H9 (cell line): Measurements from ENCODE around the gene MRPS21. TPM values are rescaled to one million over a fixed set of nuclear protein-coding genes. Genes with fewer than 3 reads are reported as not detected.

ENCODE experiments used
- DNase-seq: peaks from one replicate; pipeline ENCODE4 v3.0.0-alpha.2; 2017
- H2AFZ ChIP-seq: one replicate; pipeline ENCODE4 v1.6.1; 2013; ENCODE audit warnings: mild to moderate bottlenecking, low read length, control low read depth, moderate library complexity
- H2AK5ac ChIP-seq: 2 replicates; pipeline ENCODE4 v1.6.1; 2013; ENCODE audit warnings: low read length, control low read depth, mixed read lengths; ENCODE audit not compliant: insufficient read length
- H2BK120ac ChIP-seq: one replicate; pipeline ENCODE4 v1.6.1; 2013; ENCODE audit warnings: low read depth, mild to moderate bottlenecking, low read length, control low read depth, inconsistent platforms; ENCODE audit not compliant: poor library complexity, severe bottlenecking
- H2BK12ac ChIP-seq: 2 replicates; pipeline ENCODE4 v1.6.1; 2013; ENCODE audit warnings: low read length, control low read depth, mixed read lengths, low read depth; ENCODE audit not compliant: insufficient read length
- H2BK15ac ChIP-seq: 2 replicates; pipeline ENCODE4 v1.6.1; 2013; ENCODE audit warnings: low read depth, low read length, control low read depth
- H2BK20ac ChIP-seq: one replicate; pipeline ENCODE4 v1.6.1; 2013; ENCODE audit warnings: low read depth, mild to moderate bottlenecking, low read length, control low read depth, inconsistent platforms; ENCODE audit not compliant: poor library complexity, severe bottlenecking
- H2BK5ac ChIP-seq: 2 replicates; pipeline ENCODE4 v1.6.1; 2013; ENCODE audit warnings: low read length, control low read depth, mixed read lengths; ENCODE audit not compliant: insufficient read length
- H3K14ac ChIP-seq: 2 replicates; pipeline ENCODE4 v1.6.1; 2013; ENCODE audit warnings: low read length, control low read depth; ENCODE audit not compliant: insufficient read depth
- H3K18ac ChIP-seq: 2 replicates; pipeline ENCODE4 v1.6.1; 2013; ENCODE audit warnings: low read depth, mild to moderate bottlenecking, mixed read lengths, low read length, control low read depth; ENCODE audit not compliant: insufficient read length
- H3K23ac ChIP-seq: 2 replicates; pipeline ENCODE4 v1.6.1; 2013; ENCODE audit warnings: low read length, control low read depth, mixed read lengths, low read depth; ENCODE audit not compliant: insufficient read length
- H3K23me2 ChIP-seq: 2 replicates; pipeline ENCODE4 v1.6.1; 2013; ENCODE audit warnings: low read depth, mild to moderate bottlenecking, mixed read lengths, low read length, control low read depth; ENCODE audit not compliant: insufficient read length, poor library complexity, severe bottlenecking
- H3K27ac ChIP-seq: 2 replicates; pipeline ENCODE4 v1.5.1; 2013; ENCODE audit warnings: low read length, control low read depth, mixed read lengths, low read depth; ENCODE audit not compliant: insufficient read length
- H3K27me3 ChIP-seq: 2 replicates; pipeline ENCODE4 v1.6.1; 2013; ENCODE audit warnings: low read length, control low read depth, inconsistent platforms; ENCODE audit not compliant: insufficient read depth
- H3K4ac ChIP-seq: 2 replicates; pipeline ENCODE4 v1.6.1; 2013; ENCODE audit warnings: low read depth, mild to moderate bottlenecking, control low read depth, inconsistent platforms, low read length, moderate library complexity
- H3K4me1 ChIP-seq: 2 replicates; pipeline ENCODE4 v1.6.1; 2013; ENCODE audit warnings: low read length, control low read depth, inconsistent platforms; ENCODE audit not compliant: insufficient read depth
- H3K4me2 ChIP-seq: 2 replicates; pipeline ENCODE4 v1.6.1; 2013; ENCODE audit warnings: low read length, control low read depth, mixed read lengths; ENCODE audit not compliant: insufficient read length, insufficient read depth
- H3K56ac ChIP-seq: 2 replicates; pipeline ENCODE4 v1.6.1; 2013; ENCODE audit warnings: low read depth, mild to moderate bottlenecking, mixed read lengths, low read length, control low read depth; ENCODE audit not compliant: insufficient read length
- H3K79me1 ChIP-seq: 2 replicates; pipeline ENCODE4 v1.6.1; 2013; ENCODE audit warnings: low read depth, mild to moderate bottlenecking, moderate library complexity, low read length, control low read depth, inconsistent platforms; ENCODE audit not compliant: insufficient read depth, poor library complexity, severe bottlenecking
- H3K79me2 ChIP-seq: 2 replicates; pipeline ENCODE4 v1.6.1; 2013; ENCODE audit warnings: low read length, control low read depth, inconsistent platforms; ENCODE audit not compliant: insufficient read depth
- H3K9ac ChIP-seq: 2 replicates; pipeline ENCODE4 v1.6.1; 2013; ENCODE audit warnings: low read length, control low read depth, mixed read lengths; ENCODE audit not compliant: insufficient read length; ENCODE audit errors: extremely low read depth
- H3K9me3 ChIP-seq: one replicate; pipeline ENCODE4 v1.6.1; 2013; ENCODE audit warnings: low read depth, low read length, inconsistent platforms; ENCODE audit not compliant: control insufficient read depth
- H3T11ph ChIP-seq: one replicate; pipeline ENCODE4 v1.6.1; 2013; ENCODE audit warnings: mild to moderate bottlenecking, low read length, control low read depth, inconsistent platforms
- H4K20me1 ChIP-seq: one replicate; pipeline ENCODE4 v1.6.1; 2013; ENCODE audit not compliant: control insufficient read depth, insufficient read length, insufficient read depth
- H4K5ac ChIP-seq: 2 replicates; pipeline ENCODE4 v1.6.1; 2013; ENCODE audit warnings: low read depth, mild to moderate bottlenecking, mixed read lengths, low read length, control low read depth; ENCODE audit not compliant: insufficient read length
- H4K8ac ChIP-seq: replicated peaks from 2 replicates; pipeline ENCODE4 v1.6.1; 2013; ENCODE audit warnings: low read length, control low read depth, mixed read lengths, low read depth; ENCODE audit not compliant: insufficient read length
- H4K91ac ChIP-seq: 2 replicates; pipeline ENCODE4 v1.6.1; 2013; ENCODE audit warnings: low read depth, mild to moderate bottlenecking, moderate library complexity, mixed read lengths, low read length, control low read depth; ENCODE audit not compliant: insufficient read length
- H3K27ac Mint-ChIP-seq, 3 experiments: 2 replicates in 2 of 3; 3 replicates in 1 of 3; pipeline ENCODE4 v1.8.0; 2020 to 2021; ENCODE audit warnings: mixed read lengths in 3 of 3, mild to moderate bottlenecking in 1 of 3, moderate library complexity in 1 of 3
- H3K27me3 Mint-ChIP-seq: 2 replicates; pipeline ENCODE4 v1.8.0; 2021; ENCODE audit warnings: low read depth, mild to moderate bottlenecking, moderate library complexity, mixed read lengths
- H3K36me3 Mint-ChIP-seq, 3 experiments: 2 replicates in 2 of 3; 3 replicates in 1 of 3; pipeline ENCODE4 v1.8.0; 2020 to 2021; ENCODE audit warnings: low read depth in 3 of 3, mixed read lengths in 3 of 3; ENCODE audit not compliant: insufficient read depth in 1 of 3
- H3K4me1 Mint-ChIP-seq, 2 experiments: 2 replicates each; pipeline ENCODE4 v1.8.0; 2020; ENCODE audit warnings: mixed read lengths in 2 of 2
- H3K4me3 Mint-ChIP-seq, 2 experiments: 2 replicates in 1 of 2; 3 replicates in 1 of 2; pipeline ENCODE4 v1.8.0; 2020 to 2021; ENCODE audit warnings: mild to moderate bottlenecking in 2 of 2, mixed read lengths in 2 of 2, moderate library complexity in 1 of 2
- H3K9me3 Mint-ChIP-seq, 2 experiments: 2 replicates in 1 of 2; 3 replicates in 1 of 2; pipeline ENCODE4 v1.8.0; 2020; ENCODE audit warnings: mild to moderate bottlenecking in 2 of 2, mixed read lengths in 2 of 2, moderate library complexity in 1 of 2
- WGBS: extraction: QIAGEN DNeasy Blood & Tissue Kit; methylation state at CpG from one replicate; pipeline ENCODE4 v1.1.7; 2013; ENCODE audit warnings: missing lambda C conversion rate, low lambda C conversion rate, mixed read lengths; ENCODE audit not compliant: insufficient read length; ENCODE audit errors: extremely low coverage; 5-methylcytosine and 5-hydroxymethylcytosine counted together
- total RNA-seq: library from RNA; stranded (reverse); gene quantifications from 2 replicates; pipeline ENCODE4 v1.2.1, GENCODE V29; 2021
- TF ChIP-seq, protein P1 (sequence below): fragments of 200-600 bp; sonication (generic); conservative IDR thresholded peaks from 3 replicates; pipeline ENCODE4 v1.8.0; 2021; ENCODE audit warnings: antibody characterized with exemption, mild to moderate bottlenecking

MRPS21 gene
- total RNA-seq, 1 experiment from 2014 or later, result 113 TPM

DNA sequence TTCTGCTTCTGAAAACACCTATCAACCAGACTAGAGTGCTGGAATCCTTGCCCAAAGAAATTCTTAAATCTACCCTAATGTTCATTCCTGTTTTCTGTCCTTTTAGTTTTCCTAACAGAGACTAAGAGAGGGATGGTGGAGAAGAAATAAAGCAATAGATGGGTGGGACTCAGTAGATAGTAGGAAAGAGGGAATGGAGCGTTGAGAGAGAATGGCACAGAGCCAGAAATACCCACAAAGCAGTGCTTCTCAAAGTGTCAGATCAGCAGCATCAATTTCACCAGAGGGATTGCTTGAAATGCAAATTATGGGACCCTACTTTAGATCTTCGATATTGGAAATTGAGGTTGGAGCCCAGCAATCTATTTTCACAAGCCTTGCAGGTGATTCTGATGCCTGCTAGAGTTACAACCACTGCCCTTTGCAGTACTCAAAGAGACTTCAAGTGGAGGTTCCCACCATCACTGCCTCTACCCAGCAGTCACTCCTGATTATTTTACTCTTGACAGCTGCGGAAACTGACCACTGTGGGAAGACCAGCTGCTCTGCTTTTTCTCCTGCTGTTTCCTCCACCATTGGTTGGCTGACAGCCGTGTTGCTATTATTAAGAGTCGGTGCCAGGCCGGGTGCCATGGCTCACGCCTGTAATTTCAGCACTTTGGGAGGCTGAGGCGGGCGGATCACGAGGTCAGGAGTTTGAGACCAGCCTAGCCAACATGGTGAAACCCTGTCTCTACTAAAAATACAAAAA is 16.3 kb downstream of the MRPS21 start:
- no peak overlapping the region for H3K18ac ChIP-seq
- H2BK120ac ChIP-seq, result no peak overlapping the region
- H3K23ac ChIP-seq, result no peak overlapping the region
- DNase-seq, result no peak
- no peak overlapping the region for H3K14ac ChIP-seq
- no peaks in the 10 kb centered on the region for H3K27me3 ChIP-seq
- peaks cover 3 to 11% of the 10 kb centered on the region in 2 experiments; a peak in 1 of 4 replicates for H3K4me1 Mint-ChIP-seq
- H4K8ac ChIP-seq, result no peak overlapping the region
- WGBS, result no CpG with 5 or more reads among the region's 10 CpGs
- no peaks in the 10 kb centered on the region for H3K9me3 Mint-ChIP-seq
- H4K91ac ChIP-seq, result no peak overlapping the region
- no peaks in the 10 kb centered on the region for H3K23me2 ChIP-seq
- no peak overlapping the region for H3K4me2 ChIP-seq
- no peak overlapping the region for H2BK20ac ChIP-seq
- H3K9me3 ChIP-seq, result no peaks in the 10 kb centered on the region
- H3K9ac ChIP-seq, result no peak overlapping the region
- TF ChIP-seq, protein P1, sequence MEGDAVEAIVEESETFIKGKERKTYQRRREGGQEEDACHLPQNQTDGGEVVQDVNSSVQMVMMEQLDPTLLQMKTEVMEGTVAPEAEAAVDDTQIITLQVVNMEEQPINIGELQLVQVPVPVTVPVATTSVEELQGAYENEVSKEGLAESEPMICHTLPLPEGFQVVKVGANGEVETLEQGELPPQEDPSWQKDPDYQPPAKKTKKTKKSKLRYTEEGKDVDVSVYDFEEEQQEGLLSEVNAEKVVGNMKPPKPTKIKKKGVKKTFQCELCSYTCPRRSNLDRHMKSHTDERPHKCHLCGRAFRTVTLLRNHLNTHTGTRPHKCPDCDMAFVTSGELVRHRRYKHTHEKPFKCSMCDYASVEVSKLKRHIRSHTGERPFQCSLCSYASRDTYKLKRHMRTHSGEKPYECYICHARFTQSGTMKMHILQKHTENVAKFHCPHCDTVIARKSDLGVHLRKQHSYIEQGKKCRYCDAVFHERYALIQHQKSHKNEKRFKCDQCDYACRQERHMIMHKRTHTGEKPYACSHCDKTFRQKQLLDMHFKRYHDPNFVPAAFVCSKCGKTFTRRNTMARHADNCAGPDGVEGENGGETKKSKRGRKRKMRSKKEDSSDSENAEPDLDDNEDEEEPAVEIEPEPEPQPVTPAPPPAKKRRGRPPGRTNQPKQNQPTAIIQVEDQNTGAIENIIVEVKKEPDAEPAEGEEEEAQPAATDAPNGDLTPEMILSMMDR, result no peak
- H3K27ac ChIP-seq, result no peak overlapping the region
- no peak overlapping the region for H3K56ac ChIP-seq
- H2BK15ac ChIP-seq, result no peak overlapping the region
- no peak overlapping the region for H2AFZ ChIP-seq
- H3T11ph ChIP-seq, result no peak overlapping the region
- H3K27me3 Mint-ChIP-seq, result no peaks in the 10 kb centered on the region
- no peak overlapping the region for H2BK5ac ChIP-seq
- peaks cover 25 to 43% (median 35%) of the 10 kb centered on the region in 3 experiments; a peak in 6 of 7 replicates for H3K36me3 Mint-ChIP-seq
- H3K79me1 ChIP-seq, result no peaks in the 10 kb centered on the region
- no peak overlapping the region for H4K5ac ChIP-seq
- no peak overlapping the region for H2AK5ac ChIP-seq
- no peaks in the 10 kb centered on the region for H3K79me2 ChIP-seq
- H3K4me3 Mint-ChIP-seq, result no peak overlapping the region
- H2BK12ac ChIP-seq, result no peak overlapping the region
- no peaks in the 10 kb centered on the region for H4K20me1 ChIP-seq
- no peaks in the 10 kb centered on the region; the same call in 1 of the 2 replicates for H3K4me1 ChIP-seq
- H3K27ac Mint-ChIP-seq, result peak overlapping the region in 2 of 3 experiments; percentile 65 to 85; a peak in 3 of 7 replicates
- no peak overlapping the region for H3K4ac ChIP-seq
